ENCODE results near the gene RAD1. TPM values are rescaled to one million over a fixed set of nuclear protein-coding genes. Genes with fewer than 3 reads are reported as not detected.

RAD1 gene
- total RNA-seq, 1 experiment from 2014 or later: 34.4 TPM

GRCh38 chr5:34915856-34916192 is 520 bp upstream of the RAD1 start:
- ChIA-PET POLR2A (interaction anchor here (0.6 to 2.6 kb wide), 8 partner anchors 14 to 563 kb away, joined by 3 to 60 read pairs (median 5); partner anchors contain the start of genes DNAJC21, RAI14 and TTC23L), CTCF (interaction anchor here (1.4 to 3.8 kb wide), 3 partner anchors 14 to 441 kb away, joined by 5 to 31 read pairs (median 9); partner anchors contain the start of gene DNAJC21)
- TSS peak; percentile 73 for BruUV-seq (replicated peaks)
- Histone ChIP-seq H3K4me1 (peaks cover 14% of the 10 kb centered on the region; the same call in 1 of the 2 replicates), H3K27me3 (replicated peaks; ENCODE audit: control insufficient read depth, insufficient read depth, low read length) (no peaks in the 10 kb centered on the region), H3K9me3 (no peaks in the 10 kb centered on the region), H3K36me3 (ENCODE audit: control insufficient read depth, insufficient read depth, low read length) (peaks cover 3% of the 10 kb centered on the region; the same call in 1 of the 2 replicates), H3K4me3 (ENCODE audit: low read depth, low read length) (peak overlapping the region; percentile 75)
- Mint-ChIP-seq H3K4me3 (ENCODE audit: unreplicated experiment) (no peak overlapping the region), H3K27ac (ENCODE audit: unreplicated experiment) (no peak overlapping the region), H3K4me1 (ENCODE audit: low read depth, unreplicated experiment) (peaks cover 15% of the 10 kb centered on the region), H3K27me3 (ENCODE audit: insufficient read depth, unreplicated experiment) (no peaks in the 10 kb centered on the region), H3K36me3 (ENCODE audit: insufficient read depth, unreplicated experiment) (peaks cover 51% of the 10 kb centered on the region), H3K9me3 (ENCODE audit: unreplicated experiment) (no peaks in the 10 kb centered on the region)
- TF ChIP-seq CTCF (IDR thresholded peaks at IDR 0.05; ENCODE audit: insufficient read depth in 1 of 2, low read depth in 1 of 2, low read length in 1 of 2, severe bottlenecking in 1 of 2, unreplicated experiment in 1 of 2): no peak
- DNase-seq: no peak
- intact Hi-C loops (cut with micrococcal nuclease; ENCODE audit: unreplicated experiment): loop anchor here (2.0 kb wide), 2 partner anchors 13 to 911 kb away; partner anchors contain the start of gene DNAJC21

GRCh38 chr5:34914671-34915138 is 599 bp downstream of the RAD1 start:
- TF ChIP-seq CTCF (IDR thresholded peaks at IDR 0.05; ENCODE audit: insufficient read depth in 1 of 2, low read depth in 1 of 2, low read length in 1 of 2, severe bottlenecking in 1 of 2, unreplicated experiment in 1 of 2): peak in 1 of 2 experiments; percentile 3
- intact Hi-C loops (cut with micrococcal nuclease; ENCODE audit: unreplicated experiment): loop anchor here (2.0 kb wide), 2 partner anchors 14 to 910 kb away; partner anchors contain the start of gene DNAJC21
- Mint-ChIP-seq H3K27ac (ENCODE audit: unreplicated experiment) (no peak overlapping the region), H3K27me3 (ENCODE audit: insufficient read depth, unreplicated experiment) (no peaks in the 10 kb centered on the region), H3K36me3 (ENCODE audit: insufficient read depth, unreplicated experiment) (peaks cover 42% of the 10 kb centered on the region), H3K4me3 (ENCODE audit: unreplicated experiment) (no peak overlapping the region), H3K9me3 (ENCODE audit: unreplicated experiment) (no peaks in the 10 kb centered on the region), H3K4me1 (ENCODE audit: low read depth, unreplicated experiment) (peaks cover 15% of the 10 kb centered on the region)
- no TSS peak for BruUV-seq (replicated peaks)
- H3K4me3 ChIP-seq (ENCODE audit: low read depth, low read length): peak overlapping the region; percentile 75
- H3K27me3 ChIP-seq (replicated peaks; ENCODE audit: control insufficient read depth, insufficient read depth, low read length): no peaks in the 10 kb centered on the region
- DNase-seq: peak; percentile 57 to 59
- POLR2A ChIA-PET: interaction anchor here (0.6 to 2.6 kb wide), 7 partner anchors 15 to 445 kb away, joined by 3 to 60 read pairs (median 7); partner anchors contain the start of genes DNAJC21 and TTC23L
- peaks cover 4% of the 10 kb centered on the region; the same call in 1 of the 2 replicates for H3K36me3 ChIP-seq (ENCODE audit: control insufficient read depth, insufficient read depth, low read length)
- no peaks in the 10 kb centered on the region for H3K9me3 ChIP-seq
- peaks cover 14% of the 10 kb centered on the region; the same call in 1 of the 2 replicates for H3K4me1 ChIP-seq
- CTCF ChIA-PET: interaction anchor here (0.6 to 3.8 kb wide), 4 partner anchors 15 to 440 kb away, joined by 3 to 31 read pairs (median 7); partner anchors contain the start of gene DNAJC21

DNA sequence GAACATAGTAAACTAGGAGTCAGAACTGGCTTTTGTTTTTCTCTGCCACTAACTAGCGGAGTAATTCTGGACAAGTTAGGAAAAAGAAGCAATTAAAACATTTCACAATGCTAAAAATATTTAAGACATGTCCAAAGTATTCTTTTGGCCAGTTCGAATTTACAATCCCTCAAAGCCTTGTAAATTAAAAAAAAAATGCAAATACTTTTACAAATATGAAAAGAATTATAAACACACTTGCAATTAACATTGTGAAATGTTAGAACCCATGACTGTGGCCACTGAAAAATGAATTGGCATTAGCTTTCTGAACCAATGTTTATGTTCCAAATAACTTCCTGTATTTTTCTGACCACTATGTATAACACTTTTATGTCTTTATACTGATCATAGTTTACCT is 2.2 kb downstream of the RAD1 start:
- TF ChIP-seq CTCF (IDR thresholded peaks at IDR 0.05; ENCODE audit: insufficient read depth in 1 of 2, low read depth in 1 of 2, low read length in 1 of 2, severe bottlenecking in 1 of 2, unreplicated experiment in 1 of 2): no peak
- DNase-seq: no peak
- no TSS peak for BruUV-seq (replicated peaks)
- H3K36me3 ChIP-seq (ENCODE audit: control insufficient read depth, insufficient read depth, low read length): peaks cover 4% of the 10 kb centered on the region; the same call in 1 of the 2 replicates
- H3K27me3 Mint-ChIP-seq (ENCODE audit: insufficient read depth, unreplicated experiment): no peaks in the 10 kb centered on the region
- H3K27me3 ChIP-seq (replicated peaks; ENCODE audit: control insufficient read depth, insufficient read depth, low read length): no peaks in the 10 kb centered on the region
- intact Hi-C loops (cut with micrococcal nuclease; ENCODE audit: unreplicated experiment): loop anchor here (2.0 kb wide), 1 partner anchor 46 kb away; no protein-coding TSS in a partner anchor
- no peak overlapping the region for H3K27ac Mint-ChIP-seq (ENCODE audit: unreplicated experiment)
- ChIA-PET CTCF (no interaction called here), POLR2A (no interaction called here)
- peaks cover 14% of the 10 kb centered on the region; the same call in 1 of the 2 replicates for H3K4me1 ChIP-seq
- no peaks in the 10 kb centered on the region for H3K9me3 ChIP-seq
- H3K36me3 Mint-ChIP-seq (ENCODE audit: insufficient read depth, unreplicated experiment): peaks cover 55% of the 10 kb centered on the region
- no peak overlapping the region for H3K4me3 ChIP-seq (ENCODE audit: low read depth, low read length)
- H3K9me3 Mint-ChIP-seq (ENCODE audit: unreplicated experiment): no peaks in the 10 kb centered on the region
- H3K4me1 Mint-ChIP-seq (ENCODE audit: low read depth, unreplicated experiment): peaks cover 15% of the 10 kb centered on the region
- H3K4me3 Mint-ChIP-seq (ENCODE audit: unreplicated experiment): no peak overlapping the region

Measured in Caco-2 (cell line).